GM18868 (cell line): ENCODE data around the gene ITGB1.

ENCODE experiments used
- ATAC-seq: cut with Tn5 transposase; IDR thresholded peaks from one replicate; pipeline ENCODE4 v1.9.1; 2021; ENCODE audit warnings: mild to moderate bottlenecking, moderate library complexity; ENCODE audit not compliant: unreplicated experiment

ITGB1 gene

GRCh38 chr10:32956365-32957197 is 1.4 kb downstream of the ITGB1 start:
- no peak for ATAC-seq

DNA sequence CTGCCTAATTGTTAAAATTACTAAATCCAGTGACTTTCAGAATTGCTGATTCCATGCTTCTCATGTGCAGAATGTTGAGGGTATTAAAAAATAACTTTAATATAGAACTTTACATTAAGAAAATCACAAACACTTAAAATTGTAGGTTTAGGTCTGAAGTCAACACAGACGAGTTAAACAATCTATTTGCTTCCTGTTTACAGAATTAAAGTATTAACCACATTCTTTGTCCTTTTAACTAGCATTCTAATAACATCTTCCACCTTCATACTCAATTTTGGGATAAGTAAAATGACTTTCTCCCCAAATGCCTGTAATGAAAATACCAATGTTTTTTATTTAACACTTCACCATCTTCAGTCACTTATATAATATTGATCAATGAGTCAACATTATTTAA is 2.2 kb downstream of the ITGB1 start:
- ATAC-seq: no peak

GRCh38 chr10:32955299-32955772 is 2.7 kb downstream of the ITGB1 start:
- no peak for ATAC-seq

- ATAC-seq: no peak
Measured at GRCh38 chr10:32954545-32955298, 3.3 kb downstream of the ITGB1 start.

DNA sequence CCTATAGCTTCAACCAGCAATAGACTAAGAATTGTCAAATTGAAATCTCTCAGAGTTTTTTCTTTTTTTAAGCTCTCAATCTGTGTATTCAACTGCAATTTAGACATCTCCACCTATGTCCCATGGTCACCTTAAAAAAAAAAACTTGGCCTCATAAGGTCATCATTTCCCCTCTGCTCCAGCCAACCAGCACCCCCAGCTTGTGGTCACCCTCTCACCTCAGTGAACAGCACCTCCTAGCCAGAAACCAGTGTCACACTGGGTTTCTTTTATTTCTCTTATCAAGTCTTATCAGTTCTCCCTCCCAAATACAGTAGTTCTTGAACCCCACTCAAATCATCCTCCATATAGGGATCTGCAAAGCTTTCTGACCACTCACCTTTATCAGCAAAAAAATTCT is 4.0 kb downstream of the ITGB1 start:
- no peak for ATAC-seq

DNA sequence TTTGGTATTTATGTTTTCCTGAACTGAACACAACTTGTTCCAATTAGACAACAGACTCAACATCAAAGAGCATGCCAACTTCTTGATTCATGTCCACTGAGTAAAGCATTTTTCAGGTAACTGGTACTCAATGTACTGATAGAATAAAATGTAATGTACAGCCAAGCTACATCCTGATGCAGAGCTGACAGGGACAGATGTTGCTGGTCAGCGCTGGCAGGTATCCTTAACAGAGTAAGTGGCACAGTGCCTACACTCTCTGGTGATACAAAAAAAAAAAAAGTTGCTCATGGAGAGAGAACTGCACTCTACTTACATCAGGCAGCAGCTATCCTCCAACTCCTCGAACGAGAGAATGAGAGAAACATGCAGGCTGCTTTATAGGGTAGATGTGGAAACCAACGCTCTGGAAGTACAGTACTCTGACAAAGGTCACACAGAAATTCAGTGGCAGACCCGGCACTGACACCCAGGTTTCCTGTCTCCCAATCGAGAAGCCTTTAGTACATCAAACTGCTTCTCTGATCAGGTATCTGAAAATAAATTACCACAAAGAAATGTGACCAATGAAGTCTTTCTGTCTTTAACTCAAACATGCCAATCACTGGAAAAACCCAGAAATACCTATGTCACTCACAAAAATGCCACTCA is 4.6 kb downstream of the ITGB1 start:
- no peak for ATAC-seq

DNA sequence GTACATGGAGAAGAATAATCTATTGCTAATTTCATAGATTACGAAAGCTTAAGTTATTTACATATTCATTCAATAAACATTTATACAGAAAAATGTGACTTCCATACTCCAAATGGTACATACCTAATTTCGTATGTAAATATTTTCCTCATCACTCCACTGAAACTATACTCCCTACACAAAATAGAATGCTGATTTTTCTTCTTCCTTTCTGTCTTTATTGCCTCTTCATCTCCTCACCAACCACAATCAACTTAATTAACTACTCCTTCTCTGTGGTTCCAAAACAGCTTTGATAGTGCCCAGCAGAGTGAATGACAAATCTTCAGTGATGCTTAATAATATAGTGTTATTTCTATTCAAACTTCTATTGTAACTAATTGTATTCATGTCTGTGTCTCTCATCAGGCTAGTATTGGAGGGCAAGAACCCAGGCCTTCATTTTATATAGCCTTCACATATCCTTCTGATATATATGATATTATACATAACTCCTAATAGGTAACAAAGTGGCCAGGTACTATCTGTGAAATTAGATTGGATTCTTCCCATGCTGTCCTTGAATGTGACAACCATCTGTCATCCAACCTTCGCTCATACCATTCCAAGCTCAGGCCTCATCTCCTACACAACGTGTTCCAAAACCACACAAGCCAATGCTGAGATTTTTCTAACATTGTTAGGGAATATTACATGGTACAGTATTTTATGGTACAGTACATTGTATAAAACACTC is 5.3 kb downstream of the ITGB1 start:
- ATAC-seq: no peak

DNA sequence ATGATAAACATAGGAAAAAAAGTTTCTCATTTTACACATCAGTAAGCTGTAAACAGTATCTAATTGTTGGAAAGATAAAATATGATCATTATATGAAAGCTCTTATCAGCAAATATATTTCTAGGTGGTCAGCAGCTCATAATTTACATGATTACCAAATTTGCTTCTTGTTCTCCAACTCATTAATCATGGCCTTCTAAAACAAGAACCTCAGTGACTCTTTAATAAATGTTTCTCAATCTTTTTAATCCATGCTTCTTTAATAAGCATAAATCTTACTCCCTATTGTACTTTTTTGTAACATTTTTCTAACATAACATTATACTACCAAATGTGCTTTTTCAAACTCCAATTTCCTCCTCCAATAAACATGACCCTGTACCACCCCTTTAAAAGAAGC is 5.9 kb downstream of the ITGB1 start:
- ATAC-seq: no peak

- ATAC-seq: no peak
Measured at GRCh38 chr10:32951111-32951510, 6.9 kb downstream of the ITGB1 start.

GRCh38 chr10:32950591-32951108 is 7.4 kb downstream of the ITGB1 start:
- ATAC-seq: no peak

GRCh38 chr10:32949221-32949678 is 8.8 kb downstream of the ITGB1 start:
- peak; percentile 52 for ATAC-seq

DNA sequence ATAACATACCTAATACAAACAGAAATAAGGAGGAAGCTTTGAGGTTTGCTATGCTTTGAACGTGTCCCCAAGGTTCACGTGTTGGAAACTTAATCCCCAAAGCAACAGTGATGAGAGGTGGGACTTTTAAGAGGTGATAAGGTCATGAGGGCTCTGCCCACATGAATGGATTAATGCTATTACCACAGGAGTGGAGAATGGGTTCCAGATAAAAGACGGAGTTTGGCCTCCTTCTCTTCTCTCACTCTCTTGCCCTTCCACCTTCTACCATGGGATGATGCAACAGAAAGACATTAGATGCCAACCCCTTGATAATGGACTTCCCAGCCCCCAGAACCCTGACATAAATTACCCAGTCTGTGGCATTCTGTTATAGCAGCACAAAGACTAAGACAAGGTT is 9.6 kb downstream of the ITGB1 start:
- no peak for ATAC-seq

- ATAC-seq: no peak
Measured at GRCh38 chr10:32947586-32947985, 10.4 kb downstream of the ITGB1 start.

GRCh38 chr10:32946108-32946507 is 11.9 kb downstream of the ITGB1 start:
- ATAC-seq: no peak

DNA sequence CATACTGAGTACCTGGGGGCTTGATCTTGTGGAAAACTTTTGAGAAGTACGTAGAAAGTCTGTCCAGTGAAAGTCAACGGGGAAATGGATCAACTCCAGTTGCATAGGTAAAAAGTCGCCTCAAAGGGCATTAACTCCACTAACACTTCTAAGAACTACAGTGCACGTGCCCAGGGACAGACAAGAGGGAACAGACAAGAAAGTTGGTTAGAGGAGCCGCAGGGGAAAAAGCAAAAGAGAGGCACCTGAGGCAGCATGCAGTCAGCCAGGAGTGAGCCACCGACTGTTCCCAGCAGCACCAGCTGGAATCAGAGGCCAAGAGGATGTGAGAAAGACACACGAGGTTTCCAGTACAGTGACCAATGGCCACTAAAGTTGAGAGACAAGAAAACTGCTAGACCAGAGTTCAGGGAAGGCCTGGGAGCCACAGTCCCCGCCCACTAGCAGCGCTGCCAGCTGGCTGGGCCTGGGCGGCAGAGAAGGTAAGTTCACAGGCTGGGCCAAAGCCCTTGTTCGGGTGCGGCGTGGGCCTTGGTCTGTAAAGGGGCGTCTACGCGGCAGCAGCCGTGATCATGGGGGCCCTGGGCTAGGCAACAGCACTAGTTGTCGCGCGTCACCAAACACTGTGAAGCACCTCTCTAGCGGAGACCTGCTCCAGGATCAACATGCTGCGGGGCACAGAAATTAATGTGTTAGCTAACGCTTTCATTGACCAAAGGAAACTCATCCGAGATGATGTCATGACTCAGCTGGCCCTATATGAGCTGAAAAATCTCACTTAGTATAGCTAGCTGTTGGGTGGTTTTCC is 14.0 kb downstream of the ITGB1 start:
- ATAC-seq: no peak

DNA sequence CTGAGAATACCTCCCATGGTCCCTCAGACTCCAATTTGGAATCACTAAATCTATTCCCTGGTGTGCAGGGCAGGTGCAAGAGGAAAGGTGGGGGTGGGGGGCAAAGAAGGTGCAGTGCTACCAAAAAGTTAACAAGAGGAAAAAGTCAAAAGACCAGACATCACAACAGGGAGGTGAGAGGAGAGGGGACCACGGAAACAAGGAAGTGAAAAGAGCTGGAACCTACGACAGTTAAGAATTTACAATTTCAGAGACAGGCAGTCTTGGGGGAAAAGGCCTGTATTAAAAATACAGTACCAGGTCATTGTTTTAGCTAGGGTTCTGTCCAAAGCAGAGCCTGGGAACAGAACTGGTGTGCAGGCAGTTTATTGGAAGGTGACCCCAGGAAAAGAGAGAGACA is 14.6 kb downstream of the ITGB1 start:
- peak; percentile 68 for ATAC-seq

- no peak for ATAC-seq
Measured at GRCh38 chr10:32942081-32942480, 15.9 kb downstream of the ITGB1 start.

- no peak for ATAC-seq
Measured at GRCh38 chr10:32941357-32941756, 16.7 kb downstream of the ITGB1 start.
